Left kidney (tissue), 2 donors: ENCODE results near the gene ZNF532. TPM values are rescaled to one million over a fixed set of nuclear protein-coding genes. Genes with fewer than 3 reads are reported as not detected.

Experiments used
- DNase-seq: peaks from one replicate; pipeline ENCODE4 v3.0.0-alpha.2; 2013
- polyA plus RNA-seq: library from polyadenylated mRNA; unstranded; fragments of 120-200 nt; gene quantifications from one replicate; pipeline ENCODE4 v1.2.1, GENCODE V29; 2013; ENCODE audit not compliant: insufficient read length

ZNF532 gene
- polyA plus RNA-seq, 1 donor = 112 TPM

- DNase-seq = no peak
Measured at GRCh38 chr18:58866773-58867150, 2.1 kb downstream of the ZNF532 start.

DNA sequence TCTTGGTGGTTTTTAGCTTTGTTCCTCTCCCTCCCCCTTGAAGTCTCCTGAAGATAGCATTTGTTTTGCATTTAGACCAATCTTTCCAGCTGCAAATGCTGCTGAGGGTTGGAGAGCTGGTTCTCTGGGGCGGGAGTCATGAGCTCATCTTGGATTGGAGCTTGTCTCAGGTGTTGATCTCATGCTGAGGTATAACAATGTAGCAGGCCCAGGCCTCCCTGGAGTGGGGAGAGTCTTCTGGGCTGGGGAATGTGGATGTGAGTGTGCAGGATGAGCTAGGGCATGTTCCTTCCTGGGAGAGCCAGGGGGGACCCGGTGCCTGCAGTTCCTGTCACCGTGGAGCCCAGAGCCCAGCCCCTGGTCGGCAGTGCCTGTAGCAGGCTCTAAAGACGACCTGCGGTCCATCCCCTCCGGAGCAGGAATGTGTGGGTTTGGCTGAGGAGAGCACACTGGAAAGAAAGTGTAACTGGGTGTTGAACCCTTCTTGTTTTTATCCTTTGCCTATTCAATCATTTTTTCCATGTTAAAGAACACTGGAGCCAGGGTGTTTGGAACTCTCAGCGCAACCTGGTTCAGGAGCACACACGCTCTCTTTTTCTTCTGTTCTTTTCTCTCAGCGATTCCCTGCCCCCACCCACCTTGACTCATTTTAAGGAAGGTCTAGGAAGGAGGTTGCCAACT is 2.7 kb downstream of the ZNF532 start:
- no peak for DNase-seq

GRCh38 chr18:58868440-58868839 is 3.8 kb downstream of the ZNF532 start:
- DNase-seq = no peak

DNA sequence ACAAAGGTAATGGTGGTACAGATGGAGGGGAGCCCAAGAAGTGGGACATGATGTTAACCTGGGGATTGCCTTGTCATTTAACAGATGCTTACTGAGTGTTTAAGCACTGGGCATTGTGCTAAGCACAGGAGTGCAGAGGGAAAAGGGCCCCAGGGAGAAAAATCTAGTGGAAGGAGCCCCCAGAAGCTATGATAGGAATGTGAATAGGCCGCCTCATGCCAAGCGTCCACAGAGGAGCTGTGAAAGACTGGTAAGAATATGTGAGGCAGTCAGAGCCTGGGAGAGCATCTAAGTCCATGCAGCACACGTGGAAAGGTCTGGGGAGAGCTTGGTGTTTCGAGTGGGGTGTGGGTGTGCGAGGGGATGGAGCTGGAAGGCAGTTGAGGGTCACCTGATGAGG is 5.5 kb downstream of the ZNF532 start:
- DNase-seq = no peak

DNA sequence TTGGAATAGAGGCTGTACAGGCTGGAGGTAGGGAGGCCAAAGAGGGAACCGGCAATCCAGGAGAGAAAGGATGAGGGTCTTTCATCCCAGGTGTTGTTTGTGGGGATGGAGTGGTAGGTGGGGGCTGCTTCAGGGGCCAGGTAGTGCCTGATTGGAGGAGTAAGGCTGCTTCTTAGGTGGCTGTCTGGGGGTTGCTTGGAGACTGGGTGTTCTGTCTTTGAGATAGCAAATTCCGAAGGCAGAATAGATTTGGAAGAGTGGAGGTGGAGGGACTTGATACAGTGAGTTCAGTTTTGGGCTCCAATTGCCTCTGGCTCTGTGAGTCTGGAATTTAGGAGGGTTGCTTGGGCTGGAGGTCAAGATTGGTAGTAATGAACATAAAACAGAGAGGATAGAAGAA is 5.9 kb downstream of the ZNF532 start:
- DNase-seq = no peak

GRCh38 chr18:58871514-58872420 is 7.1 kb downstream of the ZNF532 start:
- no peak for DNase-seq

GRCh38 chr18:58878640-58879039 is 14.0 kb downstream of the ZNF532 start:
- DNase-seq = no peak

DNA sequence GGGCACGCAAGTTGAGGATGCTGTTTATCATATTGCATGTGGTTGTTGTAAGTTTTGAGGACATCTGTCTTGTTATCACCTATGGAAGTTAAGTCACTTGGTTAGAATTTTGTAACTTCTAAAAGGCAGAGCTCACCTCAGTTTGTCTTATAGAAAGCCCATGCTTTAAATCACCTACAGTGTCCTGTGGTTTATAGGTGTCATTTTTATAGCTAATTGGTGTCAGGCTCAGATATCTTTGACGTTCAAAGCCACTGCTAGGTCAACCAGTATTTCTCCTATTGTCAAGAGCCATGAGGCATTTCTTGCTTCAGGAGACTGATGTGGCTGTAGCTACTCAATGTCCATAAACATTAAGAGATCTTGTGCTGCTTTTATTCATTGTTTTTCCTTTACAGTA is 16.8 kb downstream of the ZNF532 start:
- DNase-seq = no peak

- no peak for DNase-seq
Measured at GRCh38 chr18:58882044-58882443, 17.4 kb downstream of the ZNF532 start.

DNA sequence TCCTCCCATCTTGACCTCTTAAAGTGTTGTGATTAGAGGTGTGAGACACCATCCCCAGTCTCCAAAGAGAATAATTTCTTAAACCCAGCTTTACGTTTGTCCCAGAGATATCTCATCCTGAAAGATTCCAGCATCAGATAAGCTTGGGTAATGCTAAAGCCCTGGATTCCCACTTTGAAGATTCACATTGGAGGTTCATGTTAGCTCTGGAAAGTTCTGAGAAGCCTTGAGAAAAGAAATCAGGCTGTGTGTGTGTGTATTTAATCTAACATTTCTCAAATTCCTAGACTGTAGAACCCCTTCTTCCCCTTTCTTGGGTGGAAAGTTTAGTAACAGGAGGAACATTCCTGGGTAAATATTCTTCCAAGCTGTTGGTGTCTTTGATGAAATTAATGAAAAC is 18.0 kb downstream of the ZNF532 start:
- DNase-seq = no peak

DNA sequence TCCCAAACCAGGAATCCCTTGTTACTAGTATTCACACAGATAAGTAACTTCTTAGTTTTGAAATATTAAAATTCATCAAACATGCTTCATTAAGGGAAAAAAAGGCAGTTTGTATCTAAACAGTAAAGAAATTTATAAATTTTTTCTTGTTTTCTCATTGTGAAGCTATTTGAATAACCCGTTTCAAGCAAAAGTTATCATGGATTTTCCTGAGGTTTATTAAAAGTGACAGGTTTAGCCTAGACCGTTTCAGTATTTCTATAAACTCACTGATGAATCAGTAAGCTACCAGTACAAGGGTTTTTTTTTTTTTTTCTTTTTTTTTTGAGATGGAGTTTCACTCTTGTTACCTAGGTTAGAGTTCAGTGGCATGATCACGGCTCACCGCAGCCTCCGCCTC is 20.0 kb downstream of the ZNF532 start:
- DNase-seq = no peak

GRCh38 chr18:58886431-58886830 is 21.8 kb downstream of the ZNF532 start:
- no peak for DNase-seq

DNA sequence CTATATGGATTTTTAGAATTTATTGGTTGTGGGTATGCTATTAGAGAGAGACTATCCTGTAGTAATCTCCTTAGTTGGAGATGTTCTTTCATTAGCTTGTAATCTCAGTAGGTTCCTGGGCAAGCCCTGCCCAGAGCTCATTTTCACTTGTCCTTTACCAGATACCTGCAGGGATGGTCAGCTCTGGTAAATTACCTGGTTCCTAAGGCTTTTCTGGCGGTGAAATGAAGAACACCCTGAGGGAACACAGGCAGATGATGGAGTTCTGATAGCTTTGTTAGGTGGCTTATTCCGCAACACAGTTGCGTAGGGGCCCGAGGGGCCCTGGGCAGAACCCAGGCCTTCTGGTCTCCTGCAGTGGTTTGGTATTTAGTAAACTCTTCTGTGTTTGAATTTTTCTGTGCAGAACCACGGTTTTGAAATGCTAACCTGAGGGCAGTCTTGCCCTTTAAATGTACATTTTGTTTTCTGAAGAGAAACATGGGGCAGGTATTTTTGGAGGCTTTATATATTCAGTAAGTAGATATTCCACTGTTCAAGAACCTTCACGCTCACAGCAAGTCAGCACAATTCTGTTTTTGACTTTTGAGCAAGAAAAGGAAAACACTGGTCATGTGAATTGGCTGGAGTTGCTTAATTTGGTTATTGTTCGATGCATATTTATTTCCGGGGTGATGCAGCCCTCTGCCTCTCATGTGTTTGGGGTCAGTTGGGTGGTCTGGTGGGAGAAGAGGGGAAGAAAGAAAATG is 22.4 kb downstream of the ZNF532 start:
- no peak for DNase-seq

- no peak for DNase-seq
Measured at GRCh38 chr18:58887613-58887963, 22.9 kb downstream of the ZNF532 start.

DNA sequence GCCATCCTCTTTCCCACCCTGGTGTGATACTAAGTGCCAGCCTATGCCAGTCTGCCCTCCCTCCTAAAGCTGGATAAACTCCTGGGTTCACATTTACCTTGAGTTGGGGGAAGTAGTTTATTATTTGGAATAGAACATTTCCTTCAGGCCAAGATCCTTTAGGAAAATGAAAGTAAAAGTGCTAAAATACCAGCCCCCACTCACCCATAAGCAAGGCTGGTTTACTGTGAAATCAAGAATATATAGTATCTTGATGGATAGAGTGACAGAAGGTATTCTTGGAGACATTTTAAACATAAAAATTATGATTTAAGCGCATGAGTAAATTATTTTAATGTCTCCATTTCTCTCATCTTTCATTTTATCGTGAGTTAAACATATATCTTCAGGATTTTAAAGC is 27.1 kb downstream of the ZNF532 start:
- DNase-seq = no peak

DNA sequence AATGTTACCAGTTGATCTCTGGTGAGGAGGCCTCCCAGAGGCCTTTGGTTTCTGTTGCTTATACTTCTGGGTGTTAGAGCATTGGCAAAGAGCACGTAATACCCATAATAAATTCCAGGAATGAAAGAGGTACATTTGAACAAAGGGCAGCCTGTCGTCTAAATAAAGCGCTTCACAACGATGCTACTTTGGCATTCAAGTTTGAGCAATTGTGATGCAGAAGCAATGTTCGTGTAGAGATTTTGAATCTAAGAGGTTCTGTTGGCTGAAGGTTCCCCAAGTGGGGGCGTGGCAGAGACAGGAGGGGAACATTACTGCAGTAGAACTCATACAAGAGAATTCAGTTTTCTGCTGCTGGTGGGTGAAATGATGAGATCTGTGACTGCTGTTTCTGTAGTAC is 27.8 kb downstream of the ZNF532 start:
- DNase-seq = no peak

- DNase-seq = no peak
Measured at GRCh38 chr18:58893388-58894099, 28.9 kb downstream of the ZNF532 start.

DNA sequence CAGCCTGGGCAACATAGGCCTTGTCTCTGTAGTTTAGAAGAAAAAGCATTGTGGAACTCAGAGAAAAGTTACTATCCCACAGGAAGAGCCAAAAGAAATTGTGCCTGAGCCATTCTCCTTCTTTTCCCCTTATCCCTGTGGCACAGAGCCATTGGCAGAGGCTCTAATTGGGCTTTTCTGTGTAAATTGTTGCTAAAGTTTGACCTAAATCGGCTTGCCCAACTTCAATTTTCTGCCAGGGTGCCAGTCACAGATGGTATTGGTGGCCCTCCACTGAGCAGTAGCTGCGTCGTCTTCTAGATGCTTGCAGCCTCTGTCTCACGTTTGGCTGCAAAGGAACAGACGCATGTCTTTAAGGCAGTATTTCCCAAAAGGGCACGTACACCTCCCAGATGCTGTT is 30.3 kb downstream of the ZNF532 start:
- no peak for DNase-seq

GRCh38 chr18:58895385-58895784 is 30.7 kb downstream of the ZNF532 start:
- DNase-seq = no peak

DNA sequence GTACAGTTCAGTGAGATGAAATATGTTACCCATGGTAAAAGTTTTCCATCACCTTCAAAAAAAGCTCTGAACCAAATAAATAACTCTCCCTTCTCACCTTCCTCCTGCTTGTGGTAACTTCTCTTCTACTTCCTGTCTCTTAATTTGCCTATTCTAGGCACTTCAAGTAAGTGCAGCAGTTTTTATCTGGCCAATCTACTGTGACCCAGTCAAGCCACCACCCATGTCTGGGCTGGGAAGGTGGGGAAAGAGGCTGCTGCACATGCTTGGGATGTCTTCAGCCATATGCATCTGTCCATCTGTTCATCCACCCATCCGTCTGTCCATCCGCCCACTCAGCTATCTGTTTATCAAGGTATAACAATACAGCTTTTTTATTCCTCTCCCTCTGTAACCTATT is 31.6 kb downstream of the ZNF532 start:
- no peak for DNase-seq

DNA sequence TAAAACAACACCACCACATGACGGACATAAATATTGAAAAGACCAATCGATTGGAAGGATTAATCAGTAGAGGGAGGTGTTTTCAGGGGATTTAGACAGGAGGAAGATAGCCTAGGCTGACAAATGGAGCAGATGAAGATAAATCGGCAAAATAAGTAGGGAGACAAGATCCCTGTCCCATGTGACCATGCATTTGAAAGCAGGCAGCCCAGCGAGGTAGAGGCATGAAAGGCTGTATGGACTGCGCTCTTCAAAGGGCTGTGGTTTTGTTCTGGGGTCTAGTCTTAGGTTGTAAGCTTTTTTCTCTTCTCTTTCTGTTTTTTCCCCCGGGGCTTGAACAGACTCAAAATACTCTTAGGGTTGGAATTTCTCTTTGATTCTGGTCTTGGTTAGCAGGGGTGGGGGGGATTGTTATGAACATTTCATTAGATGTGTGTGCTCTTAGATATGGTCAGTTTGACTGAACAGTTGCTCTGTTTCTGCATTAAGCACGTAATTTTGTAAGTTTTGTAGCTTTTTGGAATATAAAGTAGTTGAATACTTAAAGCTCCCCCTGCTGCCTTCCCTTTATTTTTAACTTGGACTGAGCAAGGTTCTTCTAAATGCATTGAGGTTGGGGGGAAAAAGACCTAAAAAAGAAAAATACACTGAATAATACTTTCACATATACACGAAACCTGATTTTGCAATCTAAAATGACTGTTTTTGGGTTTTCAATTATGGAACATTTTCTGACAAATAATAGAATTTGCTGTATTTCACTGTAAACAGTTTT is 32.2 kb downstream of the ZNF532 start:
- DNase-seq = no peak
